ENCODE results near the gene CELF2.

CELF2 gene

GRCh38 chr10:11298116-11298515 lies 280.4 kb downstream of the CELF2 start:
- no peak for DNase-seq (ENCODE audit: low read depth, low spot score)

GRCh38 chr10:11299125-11299524 lies 281.5 kb downstream of the CELF2 start:
- DNase-seq (ENCODE audit: low read depth, low spot score), result peak; percentile 12

GRCh38 chr10:11300026-11300425 lies 282.4 kb downstream of the CELF2 start:
- DNase-seq (ENCODE audit: low read depth, low spot score), result no peak

- DNase-seq (ENCODE audit: low read depth, low spot score), result no peak
These were observed 282.9 kb downstream of the CELF2 start for GRCh38 chr10:11300563-11300962.

GRCh38 chr10:11301571-11302111 lies 284.0 kb downstream of the CELF2 start:
- no peak for DNase-seq (ENCODE audit: low read depth, low spot score)

- DNase-seq (ENCODE audit: low read depth, low spot score), result no peak
These were observed 284.5 kb downstream of the CELF2 start for GRCh38 chr10:11302181-11302580.

GRCh38 chr10:11303361-11304170 lies 285.9 kb downstream of the CELF2 start:
- DNase-seq (ENCODE audit: low read depth, low spot score), result no peak

GRCh38 chr10:11304906-11305585 lies 287.4 kb downstream of the CELF2 start:
- no peak for DNase-seq (ENCODE audit: low read depth, low spot score)

GRCh38 chr10:11305825-11306593 lies 288.3 kb downstream of the CELF2 start:
- no peak for DNase-seq (ENCODE audit: low read depth, low spot score)

- no peak for DNase-seq (ENCODE audit: low read depth, low spot score)
These were observed 289.3 kb downstream of the CELF2 start for GRCh38 chr10:11307004-11307403.

- no peak for DNase-seq (ENCODE audit: low read depth, low spot score)
These were observed 290.3 kb downstream of the CELF2 start for GRCh38 chr10:11307937-11308336.

GRCh38 chr10:11311027-11311426 lies 293.4 kb downstream of the CELF2 start:
- no peak for DNase-seq (ENCODE audit: low read depth, low spot score)

GRCh38 chr10:11313463-11313862 lies 295.8 kb downstream of the CELF2 start:
- DNase-seq (ENCODE audit: low read depth, low spot score), result no peak

GRCh38 chr10:11317936-11318670 lies 300.4 kb downstream of the CELF2 start:
- DNase-seq (ENCODE audit: low read depth, low spot score), result no peak

GRCh38 chr10:11318826-11319598 lies 301.3 kb downstream of the CELF2 start:
- no peak for DNase-seq (ENCODE audit: low read depth, low spot score)

GRCh38 chr10:11319990-11320602 lies 302.4 kb downstream of the CELF2 start:
- DNase-seq (ENCODE audit: low read depth, low spot score), result no peak

- DNase-seq (ENCODE audit: low read depth, low spot score), result no peak
These were observed 303.3 kb downstream of the CELF2 start for GRCh38 chr10:11320809-11321520.

GRCh38 chr10:11322698-11323097 lies 305.0 kb downstream of the CELF2 start:
- DNase-seq (ENCODE audit: low read depth, low spot score), result no peak

- DNase-seq (ENCODE audit: low read depth, low spot score), result no peak
These were observed 307.2 kb downstream of the CELF2 start for GRCh38 chr10:11324761-11325321.

All from brain pericyte (primary cell).